AG09309 (cell line): ENCODE data around the gene AIF1L.

Experiments
- DNase-seq: peaks from one replicate; pipeline ENCODE4 v3.0.0-alpha.2; 2010; ENCODE audit warnings: low read depth
- H3K4me3 ChIP-seq: 2 replicates; pipeline ENCODE4 v1.5.1; 2011; ENCODE audit warnings: mild to moderate bottlenecking, low read depth, low read length, moderate library complexity; ENCODE audit not compliant: control insufficient read depth
- TF ChIP-seq, protein P1 (sequence below): IDR thresholded peaks from 2 replicates; pipeline ENCODE4 v1.5.1; 2011; ENCODE audit warnings: mild to moderate bottlenecking, low read depth, low read length, inconsistent platforms; ENCODE audit not compliant: insufficient read depth, control insufficient read depth; ENCODE audit errors: missing control alignments

Gene AIF1L

DNA sequence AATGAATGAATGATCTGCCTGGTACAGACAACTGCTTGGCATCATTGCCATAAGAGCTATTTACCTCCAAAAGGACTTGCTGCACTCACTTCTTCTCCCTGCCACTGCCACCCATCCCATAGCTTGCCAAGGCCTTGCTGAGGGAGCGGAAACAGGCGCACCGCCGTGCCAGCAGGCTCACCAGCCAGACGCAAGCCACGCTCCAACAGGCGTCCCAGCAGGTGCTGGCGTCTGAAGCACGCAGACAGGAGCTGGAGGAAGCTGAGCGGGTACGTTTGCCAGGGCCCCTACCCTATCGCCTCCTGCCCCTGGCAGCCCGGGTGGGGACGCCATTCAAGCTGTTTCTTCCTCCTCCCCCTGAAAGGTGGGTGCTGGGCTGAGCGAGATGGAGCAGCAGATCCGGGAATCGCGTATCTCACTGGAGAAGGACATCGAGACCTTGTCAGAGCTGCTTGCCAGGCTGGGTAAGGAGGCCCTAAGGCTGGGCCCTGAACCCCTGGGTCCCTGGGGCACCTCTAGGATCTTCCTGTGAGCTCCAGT, 8.9 kb upstream of the AIF1L start:
- DNase-seq: no peak
- TF ChIP-seq, protein P1, sequence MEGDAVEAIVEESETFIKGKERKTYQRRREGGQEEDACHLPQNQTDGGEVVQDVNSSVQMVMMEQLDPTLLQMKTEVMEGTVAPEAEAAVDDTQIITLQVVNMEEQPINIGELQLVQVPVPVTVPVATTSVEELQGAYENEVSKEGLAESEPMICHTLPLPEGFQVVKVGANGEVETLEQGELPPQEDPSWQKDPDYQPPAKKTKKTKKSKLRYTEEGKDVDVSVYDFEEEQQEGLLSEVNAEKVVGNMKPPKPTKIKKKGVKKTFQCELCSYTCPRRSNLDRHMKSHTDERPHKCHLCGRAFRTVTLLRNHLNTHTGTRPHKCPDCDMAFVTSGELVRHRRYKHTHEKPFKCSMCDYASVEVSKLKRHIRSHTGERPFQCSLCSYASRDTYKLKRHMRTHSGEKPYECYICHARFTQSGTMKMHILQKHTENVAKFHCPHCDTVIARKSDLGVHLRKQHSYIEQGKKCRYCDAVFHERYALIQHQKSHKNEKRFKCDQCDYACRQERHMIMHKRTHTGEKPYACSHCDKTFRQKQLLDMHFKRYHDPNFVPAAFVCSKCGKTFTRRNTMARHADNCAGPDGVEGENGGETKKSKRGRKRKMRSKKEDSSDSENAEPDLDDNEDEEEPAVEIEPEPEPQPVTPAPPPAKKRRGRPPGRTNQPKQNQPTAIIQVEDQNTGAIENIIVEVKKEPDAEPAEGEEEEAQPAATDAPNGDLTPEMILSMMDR: no peak
- no peak overlapping the region for H3K4me3 ChIP-seq

DNA sequence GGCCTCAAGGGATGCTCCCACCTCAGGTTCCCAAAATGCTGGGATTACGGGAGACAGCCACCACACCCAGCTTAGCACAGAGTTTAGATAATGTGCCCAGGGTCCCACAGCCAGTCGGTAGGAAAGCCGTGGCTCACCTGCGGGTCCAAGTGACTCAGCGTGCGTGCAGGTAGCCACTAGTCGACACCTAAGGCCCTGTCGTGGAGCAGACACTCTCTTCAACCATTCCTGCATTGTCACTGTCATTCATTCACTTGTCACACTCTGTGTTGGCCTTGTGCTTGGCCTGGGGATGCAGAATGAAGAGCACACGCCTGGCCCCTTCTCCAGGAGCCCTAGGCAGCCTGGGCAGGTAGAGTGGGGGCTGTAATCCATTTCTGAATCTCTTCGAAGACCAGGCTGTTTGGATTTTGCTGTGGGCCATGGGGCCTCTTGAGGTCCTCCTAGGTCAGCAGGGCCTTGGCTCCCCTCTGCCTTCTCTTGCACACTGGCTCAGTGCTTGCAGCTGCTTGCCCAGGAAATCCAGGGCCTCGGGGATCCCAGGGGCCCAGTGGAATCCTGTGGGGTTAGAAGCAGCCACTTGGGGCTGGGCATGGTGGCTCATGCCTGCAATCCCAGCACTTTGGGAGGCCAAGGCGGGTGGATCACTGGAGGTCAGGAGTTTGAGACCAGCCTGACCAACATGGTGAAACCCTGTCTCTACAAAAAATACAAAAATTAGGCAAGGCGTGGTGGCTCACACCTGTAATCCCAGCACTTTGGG, 6.1 kb upstream of the AIF1L start:
- TF ChIP-seq, protein P1: no peak
- H3K4me3 ChIP-seq: no peak overlapping the region
- DNase-seq: no peak

DNA sequence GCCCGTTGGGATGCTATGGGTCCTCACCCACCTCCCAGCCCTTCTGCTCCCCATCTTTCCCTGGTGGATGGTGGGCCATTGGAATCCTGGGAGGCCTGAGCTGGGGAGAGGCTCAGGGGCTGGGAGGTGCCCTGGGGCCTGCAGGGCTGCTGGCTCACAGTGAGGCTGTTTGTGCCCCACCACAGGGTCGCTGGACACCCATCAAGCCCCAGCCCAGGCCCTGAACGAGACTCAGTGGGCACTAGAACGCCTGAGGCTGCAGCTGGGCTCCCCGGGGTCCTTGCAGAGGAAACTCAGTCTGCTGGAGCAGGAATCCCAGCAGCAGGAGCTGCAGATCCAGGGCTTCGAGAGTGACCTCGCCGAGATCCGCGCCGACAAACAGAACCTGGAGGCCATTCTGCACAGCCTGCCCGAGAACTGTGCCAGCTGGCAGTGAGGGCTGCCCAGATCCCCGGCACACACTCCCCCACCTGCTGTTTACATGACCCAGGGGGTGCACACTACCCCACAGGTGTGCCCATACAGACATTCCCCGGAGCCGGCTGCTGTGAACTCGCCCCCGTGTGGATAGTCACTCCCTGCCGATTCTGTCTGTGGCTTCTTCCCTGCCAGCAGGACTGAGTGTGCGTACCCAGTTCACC, 4.9 kb upstream of the AIF1L start:
- no peak overlapping the region for H3K4me3 ChIP-seq
- TF ChIP-seq, protein P1: no peak
- no peak for DNase-seq

DNA sequence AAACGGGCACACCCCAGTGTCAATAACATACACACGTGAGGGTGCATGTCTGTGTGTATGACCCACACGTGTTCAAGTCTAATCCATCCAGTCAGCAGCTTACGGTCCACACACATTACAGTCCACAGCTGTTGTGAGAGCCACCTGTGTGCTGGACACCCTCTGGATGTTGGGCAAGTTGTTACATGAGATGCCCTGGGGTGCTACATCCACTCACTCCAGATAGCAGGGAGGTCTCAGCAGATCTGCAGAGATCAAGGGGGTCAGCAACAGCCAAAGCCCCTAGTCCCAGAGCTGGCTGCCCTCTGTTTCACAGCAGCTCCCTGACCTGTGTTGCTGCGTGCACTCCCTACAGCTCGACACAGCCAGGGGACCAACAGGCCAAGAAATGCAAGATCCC, 4.3 kb upstream of the AIF1L start:
- TF ChIP-seq, protein P1: no peak
- DNase-seq: no peak
- H3K4me3 ChIP-seq: no peak overlapping the region

DNA sequence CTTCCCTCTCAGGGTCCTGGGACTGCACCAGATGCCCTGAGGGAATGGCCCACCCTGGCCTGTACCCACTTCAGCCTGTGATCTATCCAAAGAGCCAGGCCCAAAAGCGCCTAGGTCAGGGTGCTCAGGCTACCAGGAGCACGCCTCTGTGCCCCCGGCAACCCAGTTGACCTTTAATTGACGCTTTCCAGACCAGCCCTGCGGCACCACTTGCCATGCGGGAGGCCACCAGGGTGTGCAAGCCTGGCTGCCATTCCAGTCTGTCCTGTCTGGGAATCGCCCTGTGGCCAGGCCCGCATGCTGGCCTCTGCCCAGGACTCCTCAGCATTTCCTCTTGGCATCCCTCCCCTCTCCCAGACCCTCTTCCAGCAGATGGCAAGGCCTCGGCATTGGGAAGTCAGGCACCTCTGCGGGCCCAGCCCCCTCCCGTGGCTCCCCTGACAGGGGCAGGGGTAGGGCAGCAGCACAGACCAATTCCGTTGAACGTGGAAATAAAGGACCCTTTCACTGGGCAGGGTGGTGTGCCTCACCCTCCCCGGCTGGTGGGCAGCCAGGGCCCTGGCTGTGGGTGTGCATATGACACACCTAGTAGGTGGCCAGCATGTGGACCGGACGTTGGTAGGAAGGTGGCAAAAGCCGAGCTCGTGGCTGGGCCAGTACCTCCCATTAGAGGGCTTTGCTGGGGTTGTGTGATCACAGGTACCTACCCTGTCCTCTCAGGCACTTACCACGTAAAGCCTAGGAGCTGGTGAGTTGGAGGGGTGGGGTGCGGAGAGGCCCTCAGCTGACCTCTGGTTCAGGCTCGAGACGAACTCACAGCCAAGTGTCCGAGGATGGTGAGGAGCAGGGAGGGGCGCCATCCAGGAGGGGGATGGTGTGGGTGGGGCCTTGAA, 3.5 kb upstream of the AIF1L start:
- no peak for DNase-seq
- H3K4me3 ChIP-seq: no peak overlapping the region
- TF ChIP-seq, protein P1: no peak

DNA sequence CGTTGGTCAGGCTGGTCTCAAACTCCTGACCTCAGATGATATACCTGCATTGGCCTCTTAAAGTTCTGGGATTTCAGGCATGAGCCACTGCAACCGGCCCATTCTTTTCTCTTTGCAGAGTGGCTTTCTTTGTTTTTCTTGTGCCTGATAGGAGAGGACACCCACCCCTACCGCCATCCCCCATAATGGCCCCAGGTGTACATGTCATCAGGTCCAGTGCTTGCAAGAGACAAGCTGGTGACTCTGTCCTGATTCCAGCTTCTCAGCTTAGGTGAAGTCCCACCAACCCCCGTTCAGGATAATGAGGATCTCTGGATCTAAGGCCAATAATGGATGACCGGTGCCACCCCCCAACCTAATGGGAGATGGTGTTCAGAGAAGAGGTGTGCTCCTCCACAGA, 2.3 kb upstream of the AIF1L start:
- no peak for DNase-seq
- TF ChIP-seq, protein P1: no peak
- no peak overlapping the region for H3K4me3 ChIP-seq
